ENCODE results near the gene TENM3.

TENM3 gene

GRCh38 chr4:182328505-182328904, 85.3 kb downstream of the TENM3 start:
- no peak overlapping the region for H3K4me2 ChIP-seq (ENCODE audit: low read depth, low read length)
- H3K4me3 ChIP-seq (ENCODE audit: low read length): no peak overlapping the region
- no peaks in the 10 kb centered on the region for H3K79me2 ChIP-seq (ENCODE audit: low read length)
- no peaks in the 10 kb centered on the region for H3K9me2 ChIP-seq (replicated peaks; ENCODE audit: insufficient read depth, low read length)
- H3K36me3 ChIP-seq (replicated peaks; ENCODE audit: insufficient read depth, low read length): no peaks in the 10 kb centered on the region
- no peaks in the 10 kb centered on the region for H3K4me1 ChIP-seq (ENCODE audit: low read length)
- TF ChIP-seq CTCF (IDR thresholded peaks at IDR 0.05; ENCODE audit: low read length): no peak
- no peak for TF ChIP-seq EZH2phosphoT487 (IDR thresholded peaks at IDR 0.05; ENCODE audit: low read length)
- TF ChIP-seq EZH2 (optimal IDR thresholded peaks at IDR 0.05; ENCODE audit: low read depth, low read length): no peak
- H3K27ac ChIP-seq (ENCODE audit: low read length): no peak overlapping the region
- no peaks in the 10 kb centered on the region for H3K9me3 ChIP-seq (replicated peaks; ENCODE audit: insufficient read depth, low read length)
- H4K20me1 ChIP-seq (ENCODE audit: insufficient read depth, low read length): no peaks in the 10 kb centered on the region
- no peaks in the 10 kb centered on the region for H3F3A ChIP-seq (ENCODE audit: insufficient read depth, low read length)
- H2AFZ ChIP-seq (ENCODE audit: low read length): no peak overlapping the region
- DNase-seq: no peak
- H3K9ac ChIP-seq (ENCODE audit: low read length): no peak overlapping the region
- no peaks in the 10 kb centered on the region for H3K27me3 ChIP-seq (replicated peaks; ENCODE audit: insufficient read depth, low read length)

DNA sequence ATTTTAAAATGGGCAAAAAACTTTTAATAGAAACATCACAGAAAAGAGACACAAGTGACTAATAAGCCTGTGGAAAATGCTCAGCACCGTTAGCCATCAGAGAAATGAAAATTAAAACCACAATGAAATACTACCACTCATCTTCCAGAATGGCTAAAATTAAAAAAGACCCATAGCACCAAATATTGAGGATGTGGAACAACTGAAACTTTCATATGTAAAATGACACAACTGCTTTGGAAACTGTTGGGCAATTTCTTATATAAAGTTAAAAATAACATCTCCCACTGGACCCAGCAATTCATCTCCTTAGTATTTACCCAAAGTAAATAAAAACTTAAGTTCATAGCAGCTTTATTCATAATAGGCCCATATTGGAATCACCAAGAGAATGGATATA, 94.2 kb downstream of the TENM3 start:
- Histone ChIP-seq H3K27ac (ENCODE audit: low read length) (no peak overlapping the region), H3F3A (ENCODE audit: insufficient read depth, low read length) (no peaks in the 10 kb centered on the region), H3K36me3 (replicated peaks; ENCODE audit: insufficient read depth, low read length) (no peaks in the 10 kb centered on the region), H3K9ac (ENCODE audit: low read length) (no peak overlapping the region), H3K79me2 (ENCODE audit: low read length) (no peaks in the 10 kb centered on the region), H4K20me1 (ENCODE audit: insufficient read depth, low read length) (no peaks in the 10 kb centered on the region), H3K27me3 (replicated peaks; ENCODE audit: insufficient read depth, low read length) (no peaks in the 10 kb centered on the region), H3K9me3 (replicated peaks; ENCODE audit: insufficient read depth, low read length) (no peaks in the 10 kb centered on the region), H3K4me3 (ENCODE audit: low read length) (no peak overlapping the region), H2AFZ (ENCODE audit: low read length) (no peak overlapping the region), H3K9me2 (replicated peaks; ENCODE audit: insufficient read depth, low read length) (no peaks in the 10 kb centered on the region), H3K4me2 (ENCODE audit: low read depth, low read length) (no peak overlapping the region), H3K4me1 (ENCODE audit: low read length) (no peaks in the 10 kb centered on the region)
- no peak for DNase-seq
- TF ChIP-seq EZH2phosphoT487 (IDR thresholded peaks at IDR 0.05; ENCODE audit: low read length): no peak
- no peak for TF ChIP-seq CTCF (IDR thresholded peaks at IDR 0.05; ENCODE audit: low read length)
- TF ChIP-seq EZH2 (optimal IDR thresholded peaks at IDR 0.05; ENCODE audit: low read depth, low read length): no peak

- Histone ChIP-seq H3F3A (ENCODE audit: insufficient read depth, low read length) (no peaks in the 10 kb centered on the region), H2AFZ (ENCODE audit: low read length) (no peak overlapping the region), H3K79me2 (ENCODE audit: low read length) (no peaks in the 10 kb centered on the region), H3K36me3 (replicated peaks; ENCODE audit: insufficient read depth, low read length) (no peaks in the 10 kb centered on the region), H3K27me3 (replicated peaks; ENCODE audit: insufficient read depth, low read length) (no peaks in the 10 kb centered on the region), H3K9me3 (replicated peaks; ENCODE audit: insufficient read depth, low read length) (no peaks in the 10 kb centered on the region), H3K4me2 (ENCODE audit: low read depth, low read length) (no peak overlapping the region), H3K9ac (ENCODE audit: low read length) (no peak overlapping the region), H3K9me2 (replicated peaks; ENCODE audit: insufficient read depth, low read length) (no peaks in the 10 kb centered on the region), H3K4me1 (ENCODE audit: low read length) (no peaks in the 10 kb centered on the region), H3K27ac (ENCODE audit: low read length) (no peak overlapping the region), H4K20me1 (ENCODE audit: insufficient read depth, low read length) (no peaks in the 10 kb centered on the region), H3K4me3 (ENCODE audit: low read length) (no peak overlapping the region)
- no peak for DNase-seq
- TF ChIP-seq CTCF (IDR thresholded peaks at IDR 0.05; ENCODE audit: low read length): no peak
- no peak for TF ChIP-seq EZH2 (optimal IDR thresholded peaks at IDR 0.05; ENCODE audit: low read depth, low read length)
- no peak for TF ChIP-seq EZH2phosphoT487 (IDR thresholded peaks at IDR 0.05; ENCODE audit: low read length)
Observed at GRCh38 chr4:182338063-182338462, 94.9 kb downstream of the TENM3 start.

Data from MM.1S (cell line).